Small intestine (tissue), 16 donors: Measurements from ENCODE around the gene CABCOCO1. TPM values are rescaled to one million over a fixed set of nuclear protein-coding genes. Genes with fewer than 3 reads are reported as not detected.

Source experiments
- DNase-seq, 2 donors: peaks; one replicate each; pipeline versions ENCODE4 v3.0.0 to v3.0.0-alpha.2; 2013
- FAIRE-seq: peaks from 2 replicates; lab custom pipeline; 2012; peaks lifted over from hg19 to GRCh38; lab: Jason Lieb, UNC
- H3K27ac ChIP-seq, 3 donors: one replicate each; pipeline ENCODE4 v1.5.1; 2013; ENCODE audit warnings: low read length in 2 of 3, mild to moderate bottlenecking in 2 of 3, control low read depth in 1 of 3, inconsistent platforms in 1 of 3, low read depth in 1 of 3, moderate library complexity in 1 of 3
- H3K27me3 ChIP-seq, 3 donors: one replicate each; pipeline ENCODE4 v1.6.1; 2013; ENCODE audit warnings: low read length in 3 of 3, inconsistent platforms in 1 of 3; ENCODE audit not compliant: control insufficient read depth in 3 of 3, insufficient read depth in 3 of 3
- H3K36me3 ChIP-seq, 3 donors: one replicate each; pipeline ENCODE4 v1.6.1; 2013; ENCODE audit warnings: low read length in 3 of 3, inconsistent platforms in 1 of 3, low read depth in 1 of 3, mild to moderate bottlenecking in 1 of 3, moderate library complexity in 1 of 3; ENCODE audit not compliant: control insufficient read depth in 3 of 3, insufficient read depth in 2 of 3
- H3K4me1 ChIP-seq, 3 donors: one replicate each; pipeline ENCODE4 v1.6.1; 2013; ENCODE audit warnings: low read length in 2 of 3, inconsistent platforms in 1 of 3, low read depth in 1 of 3, mild to moderate bottlenecking in 1 of 3, moderate library complexity in 1 of 3; ENCODE audit not compliant: control insufficient read depth in 3 of 3, insufficient read depth in 2 of 3
- H3K4me3 ChIP-seq, 3 donors: one replicate each; pipeline ENCODE4 v1.5.1; 2013; ENCODE audit warnings: low read length in 3 of 3, control low read depth in 1 of 3, inconsistent platforms in 1 of 3, low read depth in 1 of 3, mild to moderate bottlenecking in 1 of 3, moderate library complexity in 1 of 3
- H3K9me3 ChIP-seq, 2 donors: one replicate each; pipeline ENCODE4 v1.6.1; 2013; ENCODE audit warnings: low read depth in 1 of 2, low read length in 1 of 2; ENCODE audit not compliant: control insufficient read depth in 2 of 2, insufficient read depth in 1 of 2
- WGBS, 3 donors: extraction: QIAGEN DNeasy Blood & Tissue Kit; methylation state at CpG; one replicate each; pipeline ENCODE4 v1.1.7; 2013; 5-methylcytosine and 5-hydroxymethylcytosine counted together
- long read RNA-seq, 10 donors: transcript quantifications; one replicate each; lab custom pipeline, GENCODE V29; 2026
- polyA plus RNA-seq, 4 donors: library from polyadenylated mRNA; stranded (reverse) in 3 of 4; unstranded in 1 of 4; fragments of 200-250 nt in 3 of 4; fragments of 120-200 nt in 1 of 4; gene quantifications; one replicate each; pipeline versions ENCODE4 v1.2.1 to v1.2.3, GENCODE V29; 2013
- donor health status: healthy with polysubstance abuse.
- donor health status: control.
- donor health status: control.
- donor health status: Bipolar disorder and iron deficiency.
- donor health status: healthy.

Gene CABCOCO1
- polyA plus RNA-seq = under 1 TPM in 2 of 4 donors, not detected in 2; 0.15 to 0.49 TPM
- long read RNA-seq, donor 1, partial matches to known transcripts = 0 of 1 reads
- long read RNA-seq, donor 1, other reads (novel, unspliced or antisense) = 0 of 1 reads
- long read RNA-seq, donor 2 = 0 reads
- long read RNA-seq, donor 3 = 0 reads
- long read RNA-seq, donor 4 = 0 reads
- long read RNA-seq, donor 5 = 0 reads
- long read RNA-seq, donor 6 = 0 reads
- long read RNA-seq, donor 7 = 0 reads
- long read RNA-seq, donor 8 = 0 reads
- long read RNA-seq, donor 9 = 0 reads
- long read RNA-seq, donor 10 = 0 reads

GRCh38 chr10:61662794-61663259 is at the start of gene CABCOCO1:
TSS of gene CABCOCO1 (plus strand) at chr10:61662929. CDS start at chr10:61662973, 44 bp downstream.
- Histone ChIP-seq H3K36me3 (no peaks in the 10 kb centered on the region), H3K9me3 (no peaks in the 10 kb centered on the region), H3K27ac (peak within 1 kb of the TSS in 2 of 3 donors; percentile 58 to 77), H3K4me3 (peak within 1 kb of the TSS in 2 of 3 donors; percentile 41 to 72), H3K4me1 (no peaks in the 10 kb centered on the region), H3K27me3 (peaks cover 0 to 3% (median 0%) of the 10 kb centered on the region in 3 donors)
- DNase-seq = peak; percentile 46 to 85
- WGBS, 3 donors = 3 to 5% (median 5%) methylated on average over 35 to 51 of the region's 51 CpGs
- no peak for FAIRE-seq

- DNase-seq (no peak), FAIRE-seq (no peak)
- Histone ChIP-seq H3K4me1 (no peaks in the 10 kb centered on the region), H3K36me3 (no peaks in the 10 kb centered on the region), H3K4me3 (no peak overlapping the region), H3K27me3 (no peaks in the 10 kb centered on the region), H3K27ac (no peak overlapping the region), H3K9me3 (no peaks in the 10 kb centered on the region)
- WGBS, 3 donors = 86 to 92% (median 87%) methylated on average over 2 of the region's 2 CpGs
Measured at GRCh38 chr10:61613665-61614064, 49.1 kb upstream of the CABCOCO1 start.

- Histone ChIP-seq H3K9me3 (no peaks in the 10 kb centered on the region), H3K27ac (no peak overlapping the region), H3K27me3 (no peaks in the 10 kb centered on the region), H3K4me3 (no peak overlapping the region), H3K4me1 (no peaks in the 10 kb centered on the region), H3K36me3 (no peaks in the 10 kb centered on the region)
- WGBS, 3 donors = 76 to 92% (median 91%) methylated on average over 4 of the region's 4 CpGs
- DNase-seq (no peak), FAIRE-seq (no peak)
Measured at GRCh38 chr10:61616611-61617010, 46.1 kb upstream of the CABCOCO1 start.

GRCh38 chr10:61617180-61617579 is 45.5 kb upstream of the CABCOCO1 start:
- no peaks in the 10 kb centered on the region for H3K36me3 ChIP-seq
- no peaks in the 10 kb centered on the region for H3K4me1 ChIP-seq
- H3K4me3 ChIP-seq = no peak overlapping the region
- no peaks in the 10 kb centered on the region for H3K9me3 ChIP-seq
- no peak overlapping the region for H3K27ac ChIP-seq
- FAIRE-seq = no peak
- no peaks in the 10 kb centered on the region for H3K27me3 ChIP-seq
- no peak for DNase-seq

GRCh38 chr10:61617586-61617985 is 45.1 kb upstream of the CABCOCO1 start:
- no peak overlapping the region for H3K4me3 ChIP-seq
- FAIRE-seq (no peak), DNase-seq (no peak)
- H3K9me3 ChIP-seq = no peaks in the 10 kb centered on the region
- H3K36me3 ChIP-seq = no peaks in the 10 kb centered on the region
- H3K27ac ChIP-seq = no peak overlapping the region
- no peaks in the 10 kb centered on the region for H3K4me1 ChIP-seq
- WGBS, 3 donors = 80 to 91% (median 86%) methylated on average over 5 of the region's 5 CpGs
- H3K27me3 ChIP-seq = no peaks in the 10 kb centered on the region

GRCh38 chr10:61618388-61618961 is 44.3 kb upstream of the CABCOCO1 start:
- Histone ChIP-seq H3K9me3 (no peaks in the 10 kb centered on the region), H3K27me3 (no peaks in the 10 kb centered on the region), H3K4me3 (no peak overlapping the region), H3K36me3 (no peaks in the 10 kb centered on the region), H3K4me1 (no peaks in the 10 kb centered on the region), H3K27ac (no peak overlapping the region)
- 57 to 67% (median 60%) methylated on average over 2 of the region's 2 CpGs for WGBS, 3 donors
- FAIRE-seq (no peak), DNase-seq (no peak)

GRCh38 chr10:61620506-61620905 is 42.2 kb upstream of the CABCOCO1 start:
- Histone ChIP-seq H3K27me3 (no peaks in the 10 kb centered on the region), H3K4me3 (no peak overlapping the region), H3K9me3 (no peaks in the 10 kb centered on the region), H3K4me1 (no peaks in the 10 kb centered on the region), H3K36me3 (no peaks in the 10 kb centered on the region), H3K27ac (no peak overlapping the region)
- FAIRE-seq (no peak), DNase-seq (no peak)

GRCh38 chr10:61621605-61622051 is 41.1 kb upstream of the CABCOCO1 start:
- Histone ChIP-seq H3K4me1 (no peaks in the 10 kb centered on the region), H3K27ac (no peak overlapping the region), H3K36me3 (no peaks in the 10 kb centered on the region), H3K9me3 (no peaks in the 10 kb centered on the region), H3K4me3 (no peak overlapping the region), H3K27me3 (no peaks in the 10 kb centered on the region)
- WGBS, 3 donors = 14 to 49% (median 34%) methylated on average over 10 of the region's 10 CpGs
- DNase-seq (peak; percentile 40 to 48), FAIRE-seq (no peak)
